ENCODE data around the gene CNIH2.

Gene CNIH2

GRCh38 chr11:66329165-66329673, 51.2 kb downstream of the CNIH2 start:
- Mint-ChIP-seq H3K4me3 (no peak overlapping the region), H3K27me3 (no peaks in the 10 kb centered on the region), H3K36me3 (no peaks in the 10 kb centered on the region), H3K9me3 (ENCODE audit: low read depth) (no peaks in the 10 kb centered on the region), H3K27ac (no peak overlapping the region), H3K4me1 (ENCODE audit: low read depth) (peaks cover 30% of the 10 kb centered on the region)

GRCh38 chr11:66330931-66331330, 53.0 kb downstream of the CNIH2 start:
- no peaks in the 10 kb centered on the region for H3K9me3 Mint-ChIP-seq (ENCODE audit: low read depth)
- H3K27ac Mint-ChIP-seq, result no peak overlapping the region
- no peaks in the 10 kb centered on the region for H3K27me3 Mint-ChIP-seq

GRCh38 chr11:66331542-66332370, 53.8 kb downstream of the CNIH2 start:
- no peaks in the 10 kb centered on the region for H3K9me3 Mint-ChIP-seq (ENCODE audit: low read depth)
- peaks cover 32% of the 10 kb centered on the region for H3K4me1 Mint-ChIP-seq (ENCODE audit: low read depth)
- H3K36me3 Mint-ChIP-seq, result no peaks in the 10 kb centered on the region
- H3K4me3 Mint-ChIP-seq, result no peak overlapping the region
- H3K27me3 Mint-ChIP-seq, result no peaks in the 10 kb centered on the region
- no peak overlapping the region for H3K27ac Mint-ChIP-seq

More at GRCh38 chr11:66330931-66331330, 53.0 kb downstream of the CNIH2 start:
- H3K36me3 Mint-ChIP-seq, result no peaks in the 10 kb centered on the region
- H3K4me1 Mint-ChIP-seq (ENCODE audit: low read depth), result peaks cover 31% of the 10 kb centered on the region
- no peak overlapping the region for H3K4me3 Mint-ChIP-seq

GRCh38 chr11:66332371-66333219, 54.6 kb downstream of the CNIH2 start:
- H3K9me3 Mint-ChIP-seq (ENCODE audit: low read depth), result no peaks in the 10 kb centered on the region
- peaks cover 35% of the 10 kb centered on the region for H3K4me1 Mint-ChIP-seq (ENCODE audit: low read depth)
- no peaks in the 10 kb centered on the region for H3K27me3 Mint-ChIP-seq
- no peaks in the 10 kb centered on the region for H3K36me3 Mint-ChIP-seq
- no peak overlapping the region for H3K4me3 Mint-ChIP-seq
- H3K27ac Mint-ChIP-seq, result no peak overlapping the region

GRCh38 chr11:66333220-66333877, 55.4 kb downstream of the CNIH2 start:
- Mint-ChIP-seq H3K36me3 (no peaks in the 10 kb centered on the region), H3K4me1 (ENCODE audit: low read depth) (peaks cover 32% of the 10 kb centered on the region), H3K27me3 (no peaks in the 10 kb centered on the region), H3K4me3 (no peak overlapping the region), H3K9me3 (ENCODE audit: low read depth) (no peaks in the 10 kb centered on the region), H3K27ac (no peak overlapping the region)
